ENCODE measurements around the gene OPCML.

- TF ChIP-seq EZH2phosphoT487 (IDR thresholded peaks at IDR 0.05; ENCODE audit: borderline replicate concordance) (no peak), CTCF (conservative IDR thresholded peaks at IDR 0.05; ENCODE audit: low read length) (no peak)
These were observed 350.6 kb downstream of the OPCML start for GRCh38 chr11:133181667-133182066.
